Erythroblast (primary cell): Measurements from ENCODE around the gene NAB2.

Experiments used
- GATA1 ChIP-seq: IDR thresholded peaks from 2 replicates; pipeline ENCODE4 v1.6.1; 2011; ENCODE audit warnings: low read depth, mild to moderate bottlenecking, control low read depth, low read length, moderate library complexity
- POLR2A ChIP-seq: IDR thresholded peaks from 2 replicates; pipeline ENCODE4 v1.6.1; 2011; ENCODE audit warnings: mild to moderate bottlenecking, low read length

- TF ChIP-seq POLR2A = no peak
- no peak for TF ChIP-seq GATA1
Measured at GRCh38 chr12:57089271-57090245, 644 bp downstream of the NAB2 start.
